ENCODE data around the gene JMJD1C.

JMJD1C gene

DNA sequence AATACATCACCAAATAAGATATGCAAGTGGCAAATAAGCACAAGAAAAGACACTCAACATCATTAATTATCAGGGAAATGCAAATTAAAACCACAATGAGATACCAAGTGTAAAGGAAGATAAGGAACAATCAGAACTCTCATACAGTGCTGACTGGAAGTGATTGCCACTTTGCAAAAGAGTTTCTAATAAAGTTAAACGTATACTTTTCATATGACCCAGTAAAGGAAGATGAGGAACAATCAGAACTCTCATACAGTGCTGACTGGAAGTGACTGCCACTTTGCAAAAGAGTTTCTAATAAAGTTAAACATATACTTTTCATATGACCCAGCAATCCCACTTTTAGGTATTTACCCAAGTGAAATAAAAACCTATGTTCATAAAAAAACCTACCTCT, 12.2 kb upstream of the JMJD1C start:
- DNase-seq: no peak

- no peak for DNase-seq
Measured at GRCh38 chr10:63474488-63474887, 8.7 kb upstream of the JMJD1C start.

GRCh38 chr10:63470928-63471327, 5.2 kb upstream of the JMJD1C start:
- no peak for DNase-seq

GRCh38 chr10:63468947-63469346, 3.2 kb upstream of the JMJD1C start:
- no peak for DNase-seq

DNA sequence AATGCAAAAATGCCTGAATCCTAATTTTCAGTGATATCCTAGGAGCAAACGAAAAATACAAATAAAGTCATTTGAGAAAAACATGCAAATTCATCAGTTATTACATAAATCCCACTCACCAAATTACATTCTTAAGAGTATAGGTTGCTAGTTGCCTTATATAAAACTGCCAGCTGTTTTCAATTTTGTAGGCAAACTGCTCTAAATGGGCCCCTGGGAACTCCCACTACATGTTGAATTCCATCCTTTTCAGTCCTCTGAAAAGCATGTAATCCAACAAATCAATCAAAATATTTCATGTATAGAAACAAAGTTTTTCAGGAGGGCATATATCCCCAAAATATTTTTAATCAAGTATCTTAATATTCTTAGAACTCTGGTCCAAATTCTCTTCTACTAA, 2.1 kb upstream of the JMJD1C start:
- DNase-seq: no peak

GRCh38 chr10:63466144-63466935, 563 bp upstream of the JMJD1C start:
- DNase-seq: no peak

GRCh38 chr10:63464402-63465292, 1.1 kb downstream of the JMJD1C start:
- no peak for DNase-seq

DNA sequence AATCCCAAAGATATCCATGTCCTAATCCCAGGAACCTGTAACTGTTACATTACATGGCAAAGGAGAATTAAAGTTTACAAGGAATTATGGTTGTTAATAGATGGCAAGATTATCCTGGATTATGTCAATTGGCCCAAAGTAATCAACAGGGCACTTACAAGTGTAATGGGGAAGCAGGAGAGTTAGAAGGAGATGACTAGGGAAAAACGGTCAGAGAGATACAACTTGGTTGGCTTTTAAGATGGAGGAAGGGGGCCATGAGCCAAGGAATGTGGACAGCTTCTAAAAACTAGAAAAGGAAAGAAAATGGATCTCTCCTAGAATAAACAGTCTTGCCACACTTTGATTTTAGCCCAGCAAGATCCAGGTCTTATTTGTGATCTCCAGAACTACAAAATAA, 3.3 kb downstream of the JMJD1C start:
- no peak for DNase-seq

GRCh38 chr10:63458177-63458576, 7.6 kb downstream of the JMJD1C start:
- DNase-seq: no peak

DNA sequence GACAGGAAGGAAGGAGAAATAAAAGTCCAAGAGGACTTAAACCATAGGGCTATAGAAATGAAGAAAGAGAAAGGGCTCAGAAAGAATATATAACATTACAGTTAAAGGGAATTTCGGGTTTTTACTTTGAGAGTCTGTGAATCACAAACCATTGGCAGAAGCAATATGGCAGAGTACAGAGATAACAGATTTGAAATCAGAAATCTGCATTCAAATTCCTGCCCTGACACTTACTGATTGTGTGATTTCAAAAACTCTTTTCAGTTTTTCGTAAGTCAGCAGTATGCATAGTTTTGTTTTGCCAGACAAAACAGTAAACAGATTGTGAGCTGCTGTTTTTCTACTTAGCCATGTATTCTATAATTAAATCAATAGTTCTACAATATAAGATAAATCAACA, 8.2 kb downstream of the JMJD1C start:
- no peak for DNase-seq

DNA sequence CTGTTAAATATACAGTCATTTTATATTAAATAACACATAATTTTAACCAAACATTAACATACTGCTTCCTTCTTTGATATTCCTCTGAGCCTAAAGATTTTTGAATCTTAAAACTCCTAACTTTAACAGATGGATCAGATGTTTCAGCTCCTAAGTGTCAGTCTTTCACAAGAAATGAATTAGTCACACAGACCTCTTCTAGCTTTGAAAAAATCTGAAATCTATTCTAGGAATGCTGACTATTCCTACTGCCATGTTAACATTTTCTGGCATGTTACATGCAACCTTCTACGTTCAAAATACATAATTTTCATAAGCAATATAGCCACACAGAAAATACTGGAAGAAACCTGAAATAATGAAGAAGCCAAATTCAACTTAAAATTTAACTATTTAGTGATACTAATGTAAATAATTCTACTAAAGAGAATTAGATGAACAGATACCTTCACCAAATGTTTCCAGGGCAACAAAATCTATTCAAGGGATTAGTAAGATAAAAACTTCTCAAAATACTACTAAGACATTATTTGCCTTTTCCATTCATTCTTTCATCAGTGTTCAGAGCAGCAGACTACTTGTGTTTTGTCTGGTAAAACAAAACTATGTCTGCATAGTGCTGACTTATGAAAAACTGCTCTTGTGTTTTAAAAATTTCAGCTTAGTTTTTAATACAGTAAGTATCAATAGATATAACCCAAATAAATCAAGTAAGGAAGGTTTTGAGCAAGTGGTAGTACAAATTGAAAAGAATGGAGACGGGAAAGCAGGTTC, 9.2 kb downstream of the JMJD1C start:
- DNase-seq: no peak

DNA sequence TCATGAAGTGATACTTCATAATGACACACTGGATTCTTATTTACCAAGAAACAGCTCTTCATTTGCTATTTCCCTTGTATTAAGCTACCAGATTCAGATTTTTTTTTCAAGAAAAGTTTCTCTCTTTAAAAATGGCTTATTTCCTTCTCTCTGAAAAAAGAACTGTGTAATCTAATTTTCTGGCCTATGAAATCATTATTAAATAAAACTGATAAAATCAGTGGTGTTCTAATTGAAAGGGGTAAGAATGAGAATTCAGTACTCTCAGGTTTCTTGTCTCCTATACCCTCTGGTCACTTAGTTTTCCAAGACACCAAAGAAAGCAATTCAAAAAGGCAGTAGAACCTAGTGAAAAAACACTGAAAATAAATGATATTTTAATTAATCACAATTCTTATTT, 10.3 kb downstream of the JMJD1C start:
- DNase-seq: no peak

DNA sequence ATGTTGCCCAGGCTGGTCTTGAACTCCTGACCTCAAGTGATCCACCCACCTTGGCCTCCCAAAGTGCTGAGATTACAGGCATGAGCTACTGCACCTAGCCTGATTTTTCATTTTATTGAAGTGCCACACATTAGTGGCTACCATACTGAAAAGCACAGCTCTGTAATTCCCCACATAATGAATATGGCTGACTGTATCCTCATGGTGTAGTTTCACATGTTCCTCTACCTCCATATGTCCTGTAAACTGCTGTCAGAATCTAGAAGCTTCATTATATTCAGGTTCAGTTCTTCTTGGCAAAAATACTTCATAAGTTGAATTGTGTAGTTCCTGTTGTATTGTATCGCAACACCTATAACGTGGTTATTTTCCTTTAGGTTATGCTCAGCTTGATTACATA, 11.1 kb downstream of the JMJD1C start:
- DNase-seq: no peak

DNA sequence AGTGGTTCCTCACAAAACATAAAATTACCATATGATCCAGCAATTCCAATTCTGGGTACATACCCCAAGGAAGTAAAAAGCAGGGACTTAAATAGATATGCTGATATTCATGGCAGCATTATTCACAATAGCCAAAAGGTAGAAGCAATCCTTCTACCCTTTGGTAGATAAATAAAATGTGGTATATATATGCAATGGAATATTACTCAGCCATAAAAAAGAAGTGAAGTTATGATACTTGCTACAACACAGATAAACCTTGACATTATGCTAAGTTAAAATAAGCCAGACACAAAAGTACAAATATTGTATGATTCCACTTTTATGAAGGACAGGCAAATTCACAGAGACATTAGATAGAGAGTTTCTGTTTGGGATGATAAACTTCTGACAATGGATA, 13.3 kb downstream of the JMJD1C start:
- no peak for DNase-seq

DNA sequence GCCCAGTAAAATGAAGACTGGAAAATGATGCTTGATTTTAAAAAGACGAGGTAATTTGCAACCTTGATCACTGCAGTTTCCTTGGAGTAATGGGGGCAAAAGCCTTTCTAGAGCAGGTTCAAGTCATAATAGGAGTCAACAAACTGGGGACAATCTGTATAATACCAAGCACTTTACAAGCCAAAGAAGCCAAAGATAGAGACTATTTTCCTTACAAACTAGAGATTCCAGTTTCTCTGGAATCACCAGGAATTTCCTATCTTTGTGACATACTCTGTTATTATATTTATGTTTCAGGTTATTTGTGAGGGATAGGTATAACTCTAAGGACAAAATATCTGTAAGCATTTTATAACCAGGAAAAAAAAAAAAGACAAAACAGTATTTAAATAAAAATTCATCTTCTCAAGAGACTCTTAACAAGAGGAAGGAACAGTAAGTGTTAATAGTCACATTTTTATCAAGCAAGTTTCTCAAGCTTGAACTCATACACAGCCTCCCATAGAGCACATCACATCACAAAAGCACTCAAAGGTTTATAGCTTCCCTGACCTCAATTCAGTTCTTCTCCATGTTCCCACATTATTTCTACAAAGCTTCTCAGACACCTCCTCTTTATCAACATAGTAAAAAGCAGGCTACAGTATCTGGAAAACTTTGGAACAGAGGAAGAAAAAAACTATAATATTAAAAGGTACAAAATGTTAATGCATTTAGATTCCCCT, 18.9 kb downstream of the JMJD1C start:
- no peak for DNase-seq

DNA sequence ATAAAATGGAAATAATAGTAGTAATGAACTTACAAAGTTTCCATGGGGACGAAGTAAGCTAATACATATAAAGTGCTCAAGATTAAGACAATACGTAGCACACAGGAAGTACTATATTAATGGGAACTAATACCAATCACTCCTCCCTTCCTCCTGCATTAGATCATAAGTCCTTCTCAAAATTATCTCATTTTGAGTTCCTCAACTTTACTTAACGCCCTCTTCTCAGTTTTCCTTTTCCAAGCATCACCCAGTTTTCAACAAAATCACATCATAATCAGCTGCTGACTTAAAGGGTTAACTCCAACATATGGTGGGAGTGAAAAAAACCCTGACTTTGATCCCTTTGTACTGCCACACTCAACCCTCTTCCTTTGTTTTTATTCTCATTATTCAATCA, 24.4 kb downstream of the JMJD1C start:
- DNase-seq: no peak

DNA sequence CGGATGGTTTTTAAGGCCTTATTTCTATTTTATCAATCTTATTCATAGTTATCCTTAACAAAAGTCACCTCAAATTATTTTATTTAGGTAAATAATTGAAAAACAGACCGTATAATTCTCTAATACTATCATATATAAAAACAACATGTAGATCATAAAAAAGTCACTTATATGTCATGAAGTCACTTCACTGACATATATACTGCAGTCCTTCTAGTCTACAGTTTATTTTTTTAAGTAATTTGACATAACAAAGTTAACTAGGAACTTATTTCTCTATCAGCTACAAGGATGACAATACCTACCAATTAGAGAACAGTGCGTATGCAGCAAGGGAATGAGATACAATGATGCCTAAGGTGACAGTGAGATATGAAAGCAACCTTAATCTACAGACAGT, 26.2 kb downstream of the JMJD1C start:
- DNase-seq: no peak

DNA sequence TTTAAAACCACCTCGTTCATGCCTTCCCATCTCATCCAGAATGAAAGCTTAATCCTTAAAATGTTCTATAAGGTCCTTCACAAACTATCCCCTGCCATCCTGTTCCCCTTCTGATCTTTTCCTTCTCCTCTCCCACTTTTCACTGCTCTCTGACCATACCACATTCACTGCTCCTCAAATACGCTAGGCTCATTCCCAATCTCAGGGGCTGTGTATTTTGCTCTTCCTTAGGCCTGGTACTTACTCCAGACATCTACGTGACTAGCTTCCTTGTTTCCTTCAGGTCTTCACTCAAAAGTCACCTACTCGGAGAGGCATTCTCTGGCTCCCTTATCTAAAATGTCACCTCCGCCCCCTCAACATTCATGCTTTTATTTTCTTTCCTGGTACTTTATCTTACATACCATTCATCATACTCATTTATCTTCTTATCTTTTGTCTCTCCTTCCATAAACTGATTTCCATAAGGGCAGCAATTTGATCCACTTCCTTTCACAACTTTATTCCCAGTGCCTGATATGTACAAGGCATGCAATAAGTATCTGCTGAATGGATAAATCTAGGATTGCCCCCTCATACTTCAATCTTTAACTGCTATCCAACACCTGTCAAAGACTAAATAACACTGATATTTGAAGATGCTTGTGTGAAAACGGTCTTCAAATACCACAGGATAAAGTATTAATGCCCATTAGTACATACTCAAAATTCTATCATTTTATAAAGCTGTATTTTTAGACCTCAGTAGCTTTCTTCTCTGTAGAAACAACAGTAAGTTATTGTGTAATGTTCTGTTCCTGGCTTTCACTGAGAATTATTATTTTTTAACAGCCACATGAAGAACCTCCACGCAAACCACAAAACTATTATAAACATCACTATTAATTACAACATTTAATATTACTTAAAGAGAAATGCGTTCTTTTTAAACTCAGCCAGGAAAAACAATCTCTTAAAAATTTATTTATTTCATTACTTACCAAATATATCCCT, 27.0 kb downstream of the JMJD1C start:
- DNase-seq: no peak

GRCh38 chr10:63437116-63437949, 28.4 kb downstream of the JMJD1C start:
- no peak for DNase-seq

DNA sequence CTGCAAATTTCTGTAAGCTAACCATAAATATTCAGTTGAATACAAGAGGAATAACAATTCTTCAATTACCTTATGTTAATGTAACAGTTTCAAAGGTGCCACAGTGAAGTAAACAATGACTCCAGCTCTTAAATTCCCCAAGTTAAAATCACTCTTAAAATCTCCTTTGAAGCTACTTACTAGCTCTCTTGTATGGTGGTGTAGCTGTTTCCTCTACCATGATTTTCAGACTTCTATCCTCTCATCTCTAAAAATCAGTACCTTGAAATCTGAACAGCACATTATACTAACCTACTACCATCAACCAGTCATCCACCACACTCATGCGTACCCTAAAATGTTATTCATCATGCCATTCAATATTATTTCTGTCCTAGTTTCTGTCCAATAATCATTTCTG, 29.6 kb downstream of the JMJD1C start:
- DNase-seq: no peak

Data from activated CD4-positive, CD25-positive, alpha-beta regulatory T cell treated with anti-CD3 and anti-CD28 coated beads, Interleukin-2, amount 50 U/mL, for 72 hours (primary cell).